Gastroesophageal sphincter (tissue), 4 donors: Measurements from ENCODE around the gene MYO6. TPM values are rescaled to one million over a fixed set of nuclear protein-coding genes. Genes with fewer than 3 reads are reported as not detected.
"Not testable (repeated sequence)": the region's sequence is repeated elsewhere in the genome, so short reads cannot be mapped to it uniquely, and the experiment has no call there.

Source experiments
- ATAC-seq: fragments of 150-250 bp; one replicate; pipeline ENCODE4 v1.9.1; 2016; ENCODE audit warnings: mild to moderate bottlenecking, moderate library complexity
- H3K27ac ChIP-seq, 4 donors: fragments of 200-600 bp; sonication (generic) in 3 of 4; 1 replicate in 3 of 4; 2 replicates in 1 of 4; pipeline ENCODE4 v1.5.1; 2016 to 2019
- H3K27me3 ChIP-seq: fragments of 200-600 bp; sonication (generic); one replicate; pipeline ENCODE4 v1.5.1; 2019
- H3K36me3 ChIP-seq, 2 donors: fragments of 200-600 bp; sonication (generic); one replicate each; pipeline ENCODE4 v1.5.1; 2019; ENCODE audit warnings: control low read depth in 1 of 2
- H3K4me1 ChIP-seq, 3 donors: fragments of 200-600 bp; sonication (generic); 1 replicate in 2 of 3; 2 replicates in 1 of 3; pipeline ENCODE4 v1.5.1; 2016 to 2019; ENCODE audit warnings: control low read depth in 2 of 3
- H3K4me3 ChIP-seq, 2 donors: fragments of 200-600 bp; sonication (generic); one replicate each; pipeline ENCODE4 v1.5.1; 2019; ENCODE audit warnings: mild to moderate bottlenecking in 1 of 2, moderate library complexity in 1 of 2
- H3K9me3 ChIP-seq, 3 donors: fragments of 200-600 bp; sonication (generic); one replicate each; pipeline ENCODE4 v1.5.1; 2017 to 2019; ENCODE audit warnings: control low read depth in 2 of 3
- CTCF ChIP-seq, 4 experiments: fragments of 200-600 bp in 2 of 4; fragments of 450-650 bp in 2 of 4; sonication (generic) in 1 of 4; IDR thresholded peaks; one replicate each; pipeline ENCODE4 v1.5.1; 2017 to 2019; ENCODE audit warnings: antibody characterized with exemption in 4 of 4, mild to moderate bottlenecking in 2 of 4, moderate library complexity in 2 of 4
- EP300 ChIP-seq: sonication (generic); formaldehyde crosslinking; IDR thresholded peaks from one replicate; pipeline ENCODE4 v1.6.1; 2017; ENCODE audit warnings: antibody characterized with exemption, mild to moderate bottlenecking
- POLR2A ChIP-seq, 2 donors: fragments of 450-650 bp; IDR thresholded peaks; one replicate each; pipeline ENCODE4 v1.6.1; 2017; ENCODE audit warnings: antibody characterized with exemption in 2 of 2, mild to moderate bottlenecking in 2 of 2, moderate library complexity in 1 of 2
- POLR2AphosphoS5 ChIP-seq: sonication (generic); formaldehyde crosslinking; IDR thresholded peaks from one replicate; pipeline ENCODE4 v1.6.1; 2017; ENCODE audit warnings: antibody characterized with exemption
- WGBS, 2 donors: methylation state at CpG; one replicate each; pipeline ENCODE4 v1.1.5; 2018; ENCODE audit warnings: low coverage in 1 of 2; 5-methylcytosine and 5-hydroxymethylcytosine counted together
- total RNA-seq, 4 donors: library from RNA; depleted of rRNA; stranded (reverse); fragments of >200 nt; gene quantifications; one replicate each; pipeline ENCODE4 v1.1.0, GENCODE V29; 2016

MYO6 gene
- 10 to 100 TPM; 11.0 to 17.4 (median 12.5) TPM for total RNA-seq

- Histone ChIP-seq H3K27me3 (peaks cover 6% of the 10 kb centered on the region), H3K4me3 (peak within 1 kb of the TSS; percentile 84 to 86), H3K9me3 (no peaks in the 10 kb centered on the region), H3K4me1 (peaks cover 0 to 31% (median 0%) of the 10 kb centered on the region in 3 donors), H3K36me3 (no peaks in the 10 kb centered on the region), H3K27ac (peak within 1 kb of the TSS; percentile 58 to 90 (median 82))
- no peak for TF ChIP-seq EP300
- TF ChIP-seq POLR2AphosphoS5, result peak; percentile 77
- TF ChIP-seq POLR2A (IDR thresholded peaks at IDR 0.05), result peak; percentile 72 to 86
- peak; percentile 95 for ATAC-seq
- 0% methylated on average over 10 of the region's 97 CpGs; no CpG with 5 or more reads in 1 of the 2 donors for WGBS, 2 donors
Measured at GRCh38 chr6:75748743-75749538, at the start of gene MYO6. TSS of gene MYO6 (plus strand) at chr6:75749239. CDS start at chr6:75817548, 68,309 bp downstream.

- not testable (repeated sequence) for ATAC-seq, H3K4me3 ChIP-seq, H3K27ac ChIP-seq, H3K9me3 ChIP-seq, H3K4me1 ChIP-seq, H3K27me3 ChIP-seq
- H3K36me3 ChIP-seq, result peaks cover 0 to 65% of the 10 kb centered on the region in 2 donors
- WGBS, 2 donors, result 96% methylated on average over 3 of the region's 4 CpGs; no CpG with 5 or more reads in 1 of the 2 donors
Measured at GRCh38 chr6:75708334-75708733, 40.7 kb upstream of the MYO6 start.

GRCh38 chr6:75711173-75711572 is 37.9 kb upstream of the MYO6 start:
- TF ChIP-seq POLR2A (IDR thresholded peaks at IDR 0.05), result no peak
- no peak for TF ChIP-seq POLR2AphosphoS5
- TF ChIP-seq CTCF (IDR thresholded peaks at IDR 0.05), result no peak
- TF ChIP-seq EP300, result no peak
- Histone ChIP-seq H3K4me3 (no peak overlapping the region), H3K36me3 (peaks cover 0 to 78% of the 10 kb centered on the region in 2 donors), H3K4me1 (no peaks in the 10 kb centered on the region), H3K27ac (no peak overlapping the region), H3K9me3 (no peaks in the 10 kb centered on the region), H3K27me3 (no peaks in the 10 kb centered on the region)
- WGBS, 2 donors, result 82 to 88% methylated on average over 2 of the region's 2 CpGs
- no peak for ATAC-seq

- no peak for TF ChIP-seq POLR2A (IDR thresholded peaks at IDR 0.05)
- no peak for TF ChIP-seq POLR2AphosphoS5
- no peak for TF ChIP-seq EP300
- no peak for TF ChIP-seq CTCF (IDR thresholded peaks at IDR 0.05)
- WGBS, 2 donors, result 87 to 97% methylated on average over 3 of the region's 3 CpGs
- no peak for ATAC-seq
- no peaks in the 10 kb centered on the region for H3K27me3 ChIP-seq
- H3K27ac ChIP-seq, result no peak overlapping the region
- H3K9me3 ChIP-seq, result no peaks in the 10 kb centered on the region
- H3K4me1 ChIP-seq, result no peaks in the 10 kb centered on the region
- no peak overlapping the region for H3K4me3 ChIP-seq
- peaks cover 0 to 38% of the 10 kb centered on the region in 2 donors for H3K36me3 ChIP-seq
Measured at GRCh38 chr6:75719133-75719532, 29.9 kb upstream of the MYO6 start.

- H3K27ac ChIP-seq, result no peak overlapping the region
- no peak overlapping the region for H3K4me3 ChIP-seq
- H3K27me3 ChIP-seq, result no peaks in the 10 kb centered on the region
- no peaks in the 10 kb centered on the region for H3K4me1 ChIP-seq
- peaks cover 0 to 8% of the 10 kb centered on the region in 2 donors for H3K36me3 ChIP-seq
- no peak for TF ChIP-seq POLR2A (IDR thresholded peaks at IDR 0.05)
- no peak for TF ChIP-seq EP300
- no peak for TF ChIP-seq POLR2AphosphoS5
- no peak for TF ChIP-seq CTCF (IDR thresholded peaks at IDR 0.05)
- H3K9me3 ChIP-seq, result no peaks in the 10 kb centered on the region
- 85 to 100% methylated on average over 1 to 2 of the region's 2 CpGs for WGBS, 2 donors
- no peak for ATAC-seq
Measured at GRCh38 chr6:75723382-75723781, 25.7 kb upstream of the MYO6 start.

- Histone ChIP-seq H3K27me3 (no peaks in the 10 kb centered on the region), H3K27ac (no peak overlapping the region), H3K36me3 (no peaks in the 10 kb centered on the region), H3K9me3 (no peaks in the 10 kb centered on the region), H3K4me3 (no peak overlapping the region), H3K4me1 (no peaks in the 10 kb centered on the region)
- TF ChIP-seq CTCF (IDR thresholded peaks at IDR 0.05) (no peak), POLR2AphosphoS5 (no peak), POLR2A (IDR thresholded peaks at IDR 0.05) (no peak), EP300 (no peak)
- ATAC-seq, result no peak
- WGBS, 2 donors, result 80 to 89% methylated on average over 1 to 2 of the region's 2 CpGs
Measured at GRCh38 chr6:75727206-75727605, 21.8 kb upstream of the MYO6 start.

- H3K4me1 ChIP-seq, result not testable (repeated sequence)
- WGBS, 2 donors, result 82 to 86% methylated on average over 4 to 8 of the region's 8 CpGs
Measured at GRCh38 chr6:75731029-75731428, 18.0 kb upstream of the MYO6 start.

More at GRCh38 chr6:75731029-75731428, 18.0 kb upstream of the MYO6 start:
- not testable (repeated sequence) for H3K4me3 ChIP-seq, H3K27ac ChIP-seq, ATAC-seq, H3K9me3 ChIP-seq, H3K27me3 ChIP-seq, H3K36me3 ChIP-seq
